ENCODE data around the gene RITA1.

Gene RITA1

DNA sequence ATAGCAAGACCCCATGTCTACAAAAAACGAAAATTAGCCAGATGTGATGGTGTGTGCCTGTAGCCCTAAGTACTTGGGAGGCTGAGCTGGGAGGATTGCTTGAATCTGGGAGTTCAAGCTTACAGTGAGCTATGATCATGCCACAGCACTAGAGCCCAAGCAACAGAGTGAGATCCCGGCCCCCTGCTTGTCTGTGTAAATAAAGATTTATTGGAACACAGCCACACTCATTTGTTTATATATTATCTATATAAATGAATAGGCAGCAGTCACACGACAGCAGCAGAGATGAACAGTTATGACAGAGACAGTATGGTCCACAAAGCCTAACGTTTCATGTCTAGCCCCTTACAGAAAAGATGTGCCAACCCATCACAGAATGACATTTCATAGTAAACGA is 15.1 kb upstream of the RITA1 start:
- Histone ChIP-seq H3K4me3 (ENCODE audit: low read depth in 1 of 2, low read length in 2 of 2) (no peak overlapping the region), H3K4me1 (ENCODE audit: control insufficient read depth in 1 of 2, insufficient read depth in 2 of 2, low read length in 2 of 2) (no peaks in the 10 kb centered on the region), H3K27me3 (ENCODE audit: low read depth, low read length) (no peaks in the 10 kb centered on the region), H3K27ac (ENCODE audit: low read length) (no peak overlapping the region), H3K9me3 (ENCODE audit: control insufficient read depth in 1 of 2, low read length in 2 of 2) (no peaks in the 10 kb centered on the region), H3K36me3 (ENCODE audit: control insufficient read depth in 1 of 2, insufficient read depth in 2 of 2, low read length in 2 of 2) (peaks cover 45 to 91% of the 10 kb centered on the region in 2 donors)

- H3K27ac ChIP-seq (ENCODE audit: low read length), result no peak overlapping the region
- no peaks in the 10 kb centered on the region for H3K9me3 ChIP-seq (ENCODE audit: control insufficient read depth in 1 of 2, low read length in 2 of 2)
- H3K27me3 ChIP-seq (ENCODE audit: low read depth, low read length), result no peaks in the 10 kb centered on the region
- no peaks in the 10 kb centered on the region for H3K4me1 ChIP-seq (ENCODE audit: control insufficient read depth in 1 of 2, insufficient read depth in 2 of 2, low read length in 2 of 2)
- no peak overlapping the region for H3K4me3 ChIP-seq (ENCODE audit: low read depth in 1 of 2, low read length in 2 of 2)
- peaks cover 41 to 87% of the 10 kb centered on the region in 2 donors for H3K36me3 ChIP-seq (ENCODE audit: control insufficient read depth in 1 of 2, insufficient read depth in 2 of 2, low read length in 2 of 2)
Measured at GRCh38 chr12:113170926-113171325, 14.6 kb upstream of the RITA1 start.

GRCh38 chr12:113171543-113171942 is 14.0 kb upstream of the RITA1 start:
- H3K4me3 ChIP-seq (ENCODE audit: low read depth in 1 of 2, low read length in 2 of 2), result no peak overlapping the region
- H3K27ac ChIP-seq (ENCODE audit: low read length), result no peak overlapping the region
- no peaks in the 10 kb centered on the region for H3K4me1 ChIP-seq (ENCODE audit: control insufficient read depth in 1 of 2, insufficient read depth in 2 of 2, low read length in 2 of 2)
- H3K36me3 ChIP-seq (ENCODE audit: control insufficient read depth in 1 of 2, insufficient read depth in 2 of 2, low read length in 2 of 2), result peaks cover 40 to 87% of the 10 kb centered on the region in 2 donors
- H3K9me3 ChIP-seq (ENCODE audit: control insufficient read depth in 1 of 2, low read length in 2 of 2), result no peaks in the 10 kb centered on the region
- no peaks in the 10 kb centered on the region for H3K27me3 ChIP-seq (ENCODE audit: low read depth, low read length)

GRCh38 chr12:113172185-113172584 is 13.3 kb upstream of the RITA1 start:
- peaks cover 43 to 87% of the 10 kb centered on the region in 2 donors for H3K36me3 ChIP-seq (ENCODE audit: control insufficient read depth in 1 of 2, insufficient read depth in 2 of 2, low read length in 2 of 2)
- H3K27me3 ChIP-seq (ENCODE audit: low read depth, low read length), result no peaks in the 10 kb centered on the region
- H3K4me1 ChIP-seq (ENCODE audit: control insufficient read depth in 1 of 2, insufficient read depth in 2 of 2, low read length in 2 of 2), result no peaks in the 10 kb centered on the region
- H3K9me3 ChIP-seq (ENCODE audit: control insufficient read depth in 1 of 2, low read length in 2 of 2), result peaks cover 2 to 4% of the 10 kb centered on the region in 2 donors
- no peak overlapping the region for H3K4me3 ChIP-seq (ENCODE audit: low read depth in 1 of 2, low read length in 2 of 2)
- H3K27ac ChIP-seq (ENCODE audit: low read length), result no peak overlapping the region

- Histone ChIP-seq H3K9me3 (ENCODE audit: control insufficient read depth in 1 of 2, low read length in 2 of 2) (peaks cover 7 to 9% of the 10 kb centered on the region in 2 donors), H3K27me3 (ENCODE audit: low read depth, low read length) (no peaks in the 10 kb centered on the region), H3K4me1 (ENCODE audit: control insufficient read depth in 1 of 2, insufficient read depth in 2 of 2, low read length in 2 of 2) (no peaks in the 10 kb centered on the region), H3K27ac (ENCODE audit: low read length) (no peak overlapping the region), H3K36me3 (ENCODE audit: control insufficient read depth in 1 of 2, insufficient read depth in 2 of 2, low read length in 2 of 2) (peaks cover 52 to 87% of the 10 kb centered on the region in 2 donors), H3K4me3 (ENCODE audit: low read depth in 1 of 2, low read length in 2 of 2) (no peak overlapping the region)
Measured at GRCh38 chr12:113173081-113173698, 12.3 kb upstream of the RITA1 start.

DNA sequence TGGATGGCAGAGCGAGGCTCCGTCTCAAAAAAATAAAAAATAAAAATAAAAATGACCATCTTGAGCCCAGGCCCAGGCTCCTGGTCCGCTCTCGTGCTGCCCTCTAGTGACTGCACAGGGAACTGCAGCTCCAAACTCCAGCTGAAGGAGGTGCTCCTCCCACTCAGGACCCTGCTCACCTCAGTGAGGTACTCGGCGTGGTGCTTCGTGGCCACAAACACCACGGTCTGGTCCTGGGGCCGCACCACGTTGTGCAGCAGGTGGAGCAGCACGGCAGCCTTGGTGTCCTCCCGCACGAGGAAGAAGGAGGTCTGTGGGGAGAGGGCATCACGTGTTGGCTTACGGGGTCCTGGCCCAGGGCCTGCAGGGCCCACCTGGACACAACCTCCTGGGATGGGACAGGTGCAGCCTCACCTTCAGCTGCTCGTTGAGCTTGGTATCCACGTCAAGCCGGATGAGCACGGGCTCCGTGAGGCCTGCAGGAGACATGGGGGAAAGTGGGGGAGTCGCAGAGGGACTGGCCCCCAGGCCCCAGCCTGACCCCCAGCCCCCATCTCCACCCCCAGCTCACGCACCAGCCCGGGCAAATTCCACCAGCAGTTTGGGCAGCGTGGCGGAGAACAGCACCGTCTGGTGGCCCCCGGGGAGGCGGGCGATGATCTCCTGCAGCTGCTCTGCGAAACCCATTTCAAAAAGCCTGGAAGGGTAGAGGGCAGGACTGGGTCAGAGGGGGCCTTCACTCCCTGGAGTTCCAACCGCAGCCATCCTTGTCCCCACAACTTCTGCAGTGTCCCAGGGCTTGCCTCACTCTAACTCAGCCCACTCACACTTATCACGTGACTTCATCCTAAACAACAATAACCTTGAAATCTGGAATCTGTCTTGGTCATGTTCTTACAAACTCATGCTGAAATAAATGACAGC is 10.8 kb upstream of the RITA1 start:
- H3K27ac ChIP-seq (ENCODE audit: low read length), result no peak overlapping the region
- peaks cover 7 to 9% of the 10 kb centered on the region in 2 donors for H3K9me3 ChIP-seq (ENCODE audit: control insufficient read depth in 1 of 2, low read length in 2 of 2)
- H3K27me3 ChIP-seq (ENCODE audit: low read depth, low read length), result no peaks in the 10 kb centered on the region
- no peak overlapping the region for H3K4me3 ChIP-seq (ENCODE audit: low read depth in 1 of 2, low read length in 2 of 2)
- H3K4me1 ChIP-seq (ENCODE audit: control insufficient read depth in 1 of 2, insufficient read depth in 2 of 2, low read length in 2 of 2), result no peaks in the 10 kb centered on the region
- peaks cover 66 to 89% of the 10 kb centered on the region in 2 donors for H3K36me3 ChIP-seq (ENCODE audit: control insufficient read depth in 1 of 2, insufficient read depth in 2 of 2, low read length in 2 of 2)

GRCh38 chr12:113179023-113179422 is 6.5 kb upstream of the RITA1 start:
- H3K27me3 ChIP-seq (ENCODE audit: low read depth, low read length), result no peaks in the 10 kb centered on the region
- peaks cover 39 to 58% of the 10 kb centered on the region in 2 donors for H3K36me3 ChIP-seq (ENCODE audit: control insufficient read depth in 1 of 2, insufficient read depth in 2 of 2, low read length in 2 of 2)
- H3K27ac ChIP-seq (ENCODE audit: low read length), result no peak overlapping the region
- no peak overlapping the region for H3K4me3 ChIP-seq (ENCODE audit: low read depth in 1 of 2, low read length in 2 of 2)
- peaks cover 0 to 4% of the 10 kb centered on the region in 2 donors for H3K4me1 ChIP-seq (ENCODE audit: control insufficient read depth in 1 of 2, insufficient read depth in 2 of 2, low read length in 2 of 2)
- H3K9me3 ChIP-seq (ENCODE audit: control insufficient read depth in 1 of 2, low read length in 2 of 2), result peaks cover 7 to 9% of the 10 kb centered on the region in 2 donors

DNA sequence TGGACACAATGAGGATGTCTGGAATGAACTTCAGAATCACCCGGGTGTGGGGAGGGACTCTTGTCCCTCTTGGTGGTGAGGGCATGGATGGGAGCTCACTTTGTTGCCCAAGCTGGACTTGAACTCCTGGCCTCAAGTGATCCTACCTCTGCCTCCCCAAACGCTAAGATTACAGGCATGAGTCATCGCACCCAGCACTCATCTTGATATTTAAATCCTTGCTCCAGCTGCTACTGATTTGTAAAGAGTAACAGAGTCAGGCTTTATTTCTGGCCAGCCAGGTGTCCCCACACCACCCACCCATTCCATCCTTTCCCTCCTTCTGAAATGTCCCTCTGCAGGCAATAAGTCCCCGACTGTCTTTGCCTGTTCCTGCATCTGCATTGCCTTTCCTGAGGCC is 5.2 kb upstream of the RITA1 start:
- Histone ChIP-seq H3K4me3 (ENCODE audit: low read depth in 1 of 2, low read length in 2 of 2) (no peak overlapping the region), H3K9me3 (ENCODE audit: control insufficient read depth in 1 of 2, low read length in 2 of 2) (peaks cover 7 to 9% of the 10 kb centered on the region in 2 donors), H3K4me1 (ENCODE audit: control insufficient read depth in 1 of 2, insufficient read depth in 2 of 2, low read length in 2 of 2) (peaks cover 0 to 9% of the 10 kb centered on the region in 2 donors), H3K36me3 (ENCODE audit: control insufficient read depth in 1 of 2, insufficient read depth in 2 of 2, low read length in 2 of 2) (peaks cover 36 to 55% of the 10 kb centered on the region in 2 donors), H3K27ac (ENCODE audit: low read length) (no peak overlapping the region), H3K27me3 (ENCODE audit: low read depth, low read length) (no peaks in the 10 kb centered on the region)

GRCh38 chr12:113181975-113182374 is 3.5 kb upstream of the RITA1 start:
- Histone ChIP-seq H3K27ac (ENCODE audit: low read length) (no peak overlapping the region), H3K36me3 (ENCODE audit: control insufficient read depth in 1 of 2, insufficient read depth in 2 of 2, low read length in 2 of 2) (peaks cover 31 to 47% of the 10 kb centered on the region in 2 donors), H3K4me3 (ENCODE audit: low read depth in 1 of 2, low read length in 2 of 2) (no peak overlapping the region), H3K4me1 (ENCODE audit: control insufficient read depth in 1 of 2, insufficient read depth in 2 of 2, low read length in 2 of 2) (peaks cover 10 to 19% of the 10 kb centered on the region in 2 donors), H3K27me3 (ENCODE audit: low read depth, low read length) (no peaks in the 10 kb centered on the region), H3K9me3 (ENCODE audit: control insufficient read depth in 1 of 2, low read length in 2 of 2) (peaks cover 7% of the 10 kb centered on the region in 2 donors)

DNA sequence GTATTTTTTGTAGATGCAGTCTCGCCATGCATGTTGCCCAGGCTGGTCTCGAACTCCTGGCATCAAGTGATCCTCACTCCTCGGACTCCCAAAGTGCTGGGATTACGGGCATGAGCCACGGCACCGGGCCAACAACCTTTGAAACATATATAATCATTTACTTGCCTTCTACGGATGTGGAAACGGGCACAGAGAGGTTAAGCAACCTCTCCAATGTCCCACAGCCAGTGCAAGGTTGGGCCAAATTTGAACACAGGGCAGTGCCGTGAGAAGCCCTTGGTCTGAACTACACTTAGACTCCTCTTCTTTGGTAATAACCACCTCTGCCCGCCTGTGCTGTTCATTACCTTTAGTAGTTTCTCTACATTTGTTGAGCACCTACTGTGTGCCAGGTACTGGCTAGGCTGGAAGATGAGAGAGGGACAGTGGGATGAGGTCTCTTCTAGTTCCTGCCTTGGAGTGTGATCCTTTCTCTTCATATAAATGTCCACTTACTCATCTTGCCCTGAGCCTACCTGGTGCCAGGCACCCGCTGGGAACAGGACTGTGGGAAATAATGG is 2.4 kb upstream of the RITA1 start:
- H3K27me3 ChIP-seq (ENCODE audit: low read depth, low read length), result no peaks in the 10 kb centered on the region
- no peak overlapping the region for H3K4me3 ChIP-seq (ENCODE audit: low read depth in 1 of 2, low read length in 2 of 2)
- H3K9me3 ChIP-seq (ENCODE audit: control insufficient read depth in 1 of 2, low read length in 2 of 2), result no peaks in the 10 kb centered on the region
- peaks cover 13 to 22% of the 10 kb centered on the region in 2 donors for H3K4me1 ChIP-seq (ENCODE audit: control insufficient read depth in 1 of 2, insufficient read depth in 2 of 2, low read length in 2 of 2)
- peaks cover 20 to 35% of the 10 kb centered on the region in 2 donors for H3K36me3 ChIP-seq (ENCODE audit: control insufficient read depth in 1 of 2, insufficient read depth in 2 of 2, low read length in 2 of 2)
- no peak overlapping the region for H3K27ac ChIP-seq (ENCODE audit: low read length)
